Astrocyte (in vitro differentiated cells and primary cell): ENCODE results near the gene LGMN. TPM values are rescaled to one million over a fixed set of nuclear protein-coding genes. Genes with fewer than 3 reads are reported as not detected.

Experiments used
- DNase-seq: peaks from one replicate; pipeline ENCODE4 v3.0.0-alpha.2; 2010; ENCODE audit warnings: low read depth
- FAIRE-seq: peaks from 2 replicates; lab custom pipeline; 2011; peaks lifted over from hg19 to GRCh38; lab: Jason Lieb, UNC
- H2AFZ ChIP-seq: 2 replicates; pipeline ENCODE4 v1.6.0; 2012; ENCODE audit warnings: low read depth, low read length, inconsistent platforms
- H3K27ac ChIP-seq: 2 replicates; pipeline ENCODE4 v1.5.1; 2011; ENCODE audit warnings: low read depth, low read length, inconsistent platforms
- H3K27me3 ChIP-seq: 2 replicates; pipeline ENCODE4 v1.6.0; 2011; ENCODE audit warnings: low read length, inconsistent platforms; ENCODE audit not compliant: insufficient read depth
- H3K36me3 ChIP-seq: 2 replicates; pipeline ENCODE4 v1.5.1; 2011; ENCODE audit warnings: low read length, inconsistent platforms; ENCODE audit not compliant: insufficient read depth
- H3K4me1 ChIP-seq: 2 replicates; pipeline ENCODE4 v1.5.1; 2011; ENCODE audit warnings: low read length, inconsistent platforms; ENCODE audit not compliant: insufficient read depth
- H3K4me2 ChIP-seq: 2 replicates; pipeline ENCODE4 v1.6.0; 2012; ENCODE audit warnings: low read length, inconsistent platforms
- H3K4me3 ChIP-seq: 2 replicates; pipeline ENCODE4 v1.5.1; 2011; ENCODE audit warnings: low read depth, mild to moderate bottlenecking, low read length, inconsistent platforms; ENCODE audit not compliant: insufficient read depth
- H3K79me2 ChIP-seq: 2 replicates; pipeline ENCODE4 v1.6.0; 2012; ENCODE audit warnings: mild to moderate bottlenecking, low read length, inconsistent platforms; ENCODE audit not compliant: insufficient read depth
- H3K9ac ChIP-seq: 2 replicates; pipeline ENCODE4 v1.6.0; 2012; ENCODE audit warnings: mild to moderate bottlenecking, low read length, inconsistent platforms
- H3K9me3 ChIP-seq: 2 replicates; pipeline ENCODE4 v1.5.1; 2012; ENCODE audit warnings: low read depth, mild to moderate bottlenecking, low read length, inconsistent platforms; ENCODE audit not compliant: insufficient read depth
- H4K20me1 ChIP-seq: 2 replicates; pipeline ENCODE4 v1.6.0; 2012; ENCODE audit warnings: low read length, inconsistent platforms; ENCODE audit not compliant: insufficient read depth
- H3K27ac Mint-ChIP-seq: one replicate; pipeline ENCODE4 v1.8.0; 2021; ENCODE audit warnings: mild to moderate bottlenecking, mixed read lengths; ENCODE audit not compliant: unreplicated experiment
- H3K27me3 Mint-ChIP-seq: one replicate; pipeline ENCODE4 v1.8.0; 2021; ENCODE audit warnings: low read depth, mixed read lengths; ENCODE audit not compliant: unreplicated experiment
- H3K36me3 Mint-ChIP-seq: one replicate; pipeline ENCODE4 v1.8.0; 2021; ENCODE audit warnings: low read depth, mixed read lengths; ENCODE audit not compliant: unreplicated experiment
- H3K4me1 Mint-ChIP-seq: one replicate; pipeline ENCODE4 v1.8.0; 2021; ENCODE audit warnings: low read depth, mixed read lengths; ENCODE audit not compliant: unreplicated experiment
- H3K4me3 Mint-ChIP-seq: one replicate; pipeline ENCODE4 v1.8.0; 2021; ENCODE audit warnings: mild to moderate bottlenecking, moderate library complexity, mixed read lengths; ENCODE audit not compliant: unreplicated experiment
- H3K9me3 Mint-ChIP-seq: one replicate; pipeline ENCODE4 v1.8.0; 2021; ENCODE audit warnings: mild to moderate bottlenecking, mixed read lengths; ENCODE audit not compliant: unreplicated experiment
- CTCF ChIP-seq: IDR thresholded peaks from 2 replicates; pipeline ENCODE4 v1.5.1; 2011; ENCODE audit warnings: low read depth, mild to moderate bottlenecking, inconsistent platforms, low read length, moderate library complexity; ENCODE audit not compliant: insufficient read depth
- EZH2 ChIP-seq: IDR thresholded peaks from 2 replicates; pipeline ENCODE4 v1.6.1; 2012; ENCODE audit warnings: mild to moderate bottlenecking, low read length, inconsistent platforms; ENCODE audit not compliant: insufficient read depth
- total RNA-seq: library from RNA; stranded (reverse); gene quantifications from 2 replicates; pipeline ENCODE4 v1.2.1, GENCODE V29; 2021

LGMN gene
- total RNA-seq, 1 donor from 2014 or later = 232 TPM

- peak; percentile 5 for FAIRE-seq
These were observed 28.5 kb downstream of the LGMN start for GRCh38 chr14:92719890-92720323.

GRCh38 chr14:92719421-92719820 lies 29.0 kb downstream of the LGMN start:
- Histone ChIP-seq H3K27ac (no peak overlapping the region), H3K4me1 (no peaks in the 10 kb centered on the region), H3K9me3 (no peaks in the 10 kb centered on the region), H4K20me1 (peaks cover 8% of the 10 kb centered on the region), H2AFZ (no peak overlapping the region), H3K79me2 (no peaks in the 10 kb centered on the region), H3K9ac (no peak overlapping the region), H3K4me3 (no peak overlapping the region), H3K36me3 (no peaks in the 10 kb centered on the region), H3K27me3 (no peaks in the 10 kb centered on the region), H3K4me2 (no peak overlapping the region)
- peaks cover 16% of the 10 kb centered on the region for H3K4me1 Mint-ChIP-seq
- no peak overlapping the region for H3K4me3 Mint-ChIP-seq
- TF ChIP-seq CTCF = no peak
- no peak for TF ChIP-seq EZH2
- FAIRE-seq = no peak
- peaks cover 2% of the 10 kb centered on the region for H3K9me3 Mint-ChIP-seq
- H3K36me3 Mint-ChIP-seq = peaks cover 35% of the 10 kb centered on the region
- peak overlapping the region; percentile 29 for H3K27ac Mint-ChIP-seq
- no peak for DNase-seq
- no peaks in the 10 kb centered on the region for H3K27me3 Mint-ChIP-seq

More at GRCh38 chr14:92719890-92720323, 28.5 kb downstream of the LGMN start:
- no peaks in the 10 kb centered on the region for H3K36me3 ChIP-seq
- H3K9me3 Mint-ChIP-seq = peaks cover 2% of the 10 kb centered on the region
- H3K4me1 Mint-ChIP-seq = peaks cover 16% of the 10 kb centered on the region
- H2AFZ ChIP-seq = no peak overlapping the region
- H3K4me1 ChIP-seq = no peaks in the 10 kb centered on the region
- H3K9me3 ChIP-seq = no peaks in the 10 kb centered on the region
- no peak for DNase-seq
- no peak overlapping the region for H3K27ac ChIP-seq
- no peak overlapping the region for H3K9ac ChIP-seq
- H3K36me3 Mint-ChIP-seq = peaks cover 36% of the 10 kb centered on the region
- H3K27me3 ChIP-seq = no peaks in the 10 kb centered on the region
- no peaks in the 10 kb centered on the region for H3K27me3 Mint-ChIP-seq
- H3K27ac Mint-ChIP-seq = no peak overlapping the region
- H4K20me1 ChIP-seq = peaks cover 8% of the 10 kb centered on the region
- H3K4me3 Mint-ChIP-seq = no peak overlapping the region
- no peaks in the 10 kb centered on the region for H3K79me2 ChIP-seq
- H3K4me2 ChIP-seq = no peak overlapping the region
- no peak overlapping the region for H3K4me3 ChIP-seq
- TF ChIP-seq EZH2 = no peak
- TF ChIP-seq CTCF = no peak

- no peaks in the 10 kb centered on the region for H3K4me1 ChIP-seq
- H3K9ac ChIP-seq = no peak overlapping the region
- H3K27ac ChIP-seq = no peak overlapping the region
- no peak overlapping the region for H3K4me3 ChIP-seq
- peaks cover 33% of the 10 kb centered on the region for H3K36me3 Mint-ChIP-seq
- FAIRE-seq = no peak
- H3K79me2 ChIP-seq = no peaks in the 10 kb centered on the region
- peak; percentile 41 for DNase-seq
- H3K9me3 Mint-ChIP-seq = peaks cover 2% of the 10 kb centered on the region
- H3K4me1 Mint-ChIP-seq = peaks cover 16% of the 10 kb centered on the region
- TF ChIP-seq CTCF = no peak
- TF ChIP-seq EZH2 = no peak
- H3K9me3 ChIP-seq = no peaks in the 10 kb centered on the region
- no peak overlapping the region for H2AFZ ChIP-seq
- H3K36me3 ChIP-seq = no peaks in the 10 kb centered on the region
- no peak overlapping the region for H3K4me3 Mint-ChIP-seq
- no peak overlapping the region for H3K4me2 ChIP-seq
- no peaks in the 10 kb centered on the region for H3K27me3 ChIP-seq
- H3K27me3 Mint-ChIP-seq = no peaks in the 10 kb centered on the region
- peaks cover 8% of the 10 kb centered on the region for H4K20me1 ChIP-seq
- no peak overlapping the region for H3K27ac Mint-ChIP-seq
These were observed 29.8 kb downstream of the LGMN start for GRCh38 chr14:92718664-92719063.
